ENCODE results near the gene CELF2. TPM values are rescaled to one million over a fixed set of nuclear protein-coding genes. Genes with fewer than 3 reads are reported as not detected.

The CELF2 gene
- total RNA-seq, 3 donors from 2014 or later (not counting 1 experiment from before 2014, with no cell fraction given): 282 to 298 (median 295) TPM

- intact Hi-C loops (cut with micrococcal nuclease): loop anchor here (5.0 kb wide), 1 partner anchor 48 kb away; no protein-coding TSS in a partner anchor
- peak overlapping the region; percentile 76 for H3K27ac ChIP-seq (ENCODE audit: low read length)
- peaks cover 70% of the 10 kb centered on the region for H3K4me1 ChIP-seq (ENCODE audit: control insufficient read depth, insufficient read depth, low read length)
- peaks cover 70% of the 10 kb centered on the region for H3K36me3 ChIP-seq (ENCODE audit: control insufficient read depth, insufficient read depth, low read length)
- no peaks in the 10 kb centered on the region for H3K27me3 ChIP-seq (ENCODE audit: control insufficient read depth, insufficient read depth, low read length)
- Mint-ChIP-seq H3K4me3 (peak overlapping the region; percentile 4), H3K27me3 (ENCODE audit: low read depth in 2 of 2) (no peaks in the 10 kb centered on the region), H3K36me3 (peaks cover 6% of the 10 kb centered on the region), H3K9me3 (no peaks in the 10 kb centered on the region), H3K4me1 (peaks cover 97 to 99% of the 10 kb centered on the region in 2 donors), H3K27ac (no peak overlapping the region)
- no peak for TF ChIP-seq CTCF (IDR thresholded peaks at IDR 0.05)
- H3K9me3 ChIP-seq (ENCODE audit: control insufficient read depth, insufficient read depth, low read length): no peaks in the 10 kb centered on the region
- ATAC-seq: no peak
- H3K4me3 ChIP-seq (ENCODE audit: low read length): no peak overlapping the region
- WGBS (ENCODE audit: insufficient coverage): 74% methylated on average over 11 of the region's 12 CpGs
- DNase-seq: no peak
Observed at GRCh38 chr10:11224792-11225416, 207.2 kb downstream of the CELF2 start.

- peak; percentile 60 to 82 for DNase-seq
- no peak overlapping the region for H3K27ac Mint-ChIP-seq
- 9% methylated on average over 5 of the region's 5 CpGs for WGBS (ENCODE audit: insufficient coverage)
- peaks cover 97 to 99% of the 10 kb centered on the region in 2 donors for H3K4me1 Mint-ChIP-seq
- intact Hi-C loops (cut with micrococcal nuclease): loop anchor here (1.0 to 5.0 kb wide), 3 partner anchors 11 to 49 kb away; no protein-coding TSS in a partner anchor
- Histone ChIP-seq H3K4me1 (ENCODE audit: control insufficient read depth, insufficient read depth, low read length) (peaks cover 76% of the 10 kb centered on the region), H3K36me3 (ENCODE audit: control insufficient read depth, insufficient read depth, low read length) (peaks cover 68% of the 10 kb centered on the region), H3K27ac (ENCODE audit: low read length) (peak overlapping the region; percentile 76), H3K27me3 (ENCODE audit: control insufficient read depth, insufficient read depth, low read length) (no peaks in the 10 kb centered on the region), H3K9me3 (ENCODE audit: control insufficient read depth, insufficient read depth, low read length) (no peaks in the 10 kb centered on the region), H3K4me3 (ENCODE audit: low read length) (no peak overlapping the region)
- no peaks in the 10 kb centered on the region for H3K27me3 Mint-ChIP-seq (ENCODE audit: low read depth in 2 of 2)
- H3K4me3 Mint-ChIP-seq: peak overlapping the region; percentile 63
- peaks cover 6% of the 10 kb centered on the region for H3K36me3 Mint-ChIP-seq
- no peaks in the 10 kb centered on the region for H3K9me3 Mint-ChIP-seq
- no peak for TF ChIP-seq CTCF (IDR thresholded peaks at IDR 0.05)
- peak; percentile 64 to 76 (median 67) for ATAC-seq
Observed at GRCh38 chr10:11225935-11226334, 208.3 kb downstream of the CELF2 start.

- Histone ChIP-seq H3K36me3 (ENCODE audit: control insufficient read depth, insufficient read depth, low read length) (peaks cover 66% of the 10 kb centered on the region), H3K27me3 (ENCODE audit: control insufficient read depth, insufficient read depth, low read length) (no peaks in the 10 kb centered on the region), H3K4me1 (ENCODE audit: control insufficient read depth, insufficient read depth, low read length) (peaks cover 77% of the 10 kb centered on the region), H3K27ac (ENCODE audit: low read length) (peak overlapping the region; percentile 76), H3K4me3 (ENCODE audit: low read length) (no peak overlapping the region), H3K9me3 (ENCODE audit: control insufficient read depth, insufficient read depth, low read length) (no peaks in the 10 kb centered on the region)
- WGBS (ENCODE audit: insufficient coverage): 17% methylated on average over 7 of the region's 7 CpGs
- Mint-ChIP-seq H3K9me3 (no peaks in the 10 kb centered on the region), H3K27ac (no peak overlapping the region), H3K27me3 (ENCODE audit: low read depth in 2 of 2) (no peaks in the 10 kb centered on the region), H3K4me3 (peak overlapping the region; percentile 82), H3K36me3 (peaks cover 6% of the 10 kb centered on the region), H3K4me1 (peaks cover 95 to 96% of the 10 kb centered on the region in 2 donors)
- TF ChIP-seq CTCF (IDR thresholded peaks at IDR 0.05): no peak
- DNase-seq (peak in 1 of 2 donors; percentile 50), ATAC-seq (peak; percentile 23 to 52 (median 44))
- intact Hi-C loops (cut with micrococcal nuclease): loop anchor here (2.0 to 5.0 kb wide), 2 partner anchors 18 to 50 kb away; no protein-coding TSS in a partner anchor
Observed at GRCh38 chr10:11227103-11227502, 209.4 kb downstream of the CELF2 start.
